ENCODE measurements around the gene CERS1. TPM values are rescaled to one million over a fixed set of nuclear protein-coding genes. Genes with fewer than 3 reads are reported as not detected.

CERS1 gene
- total RNA-seq, 1 donor from 2014 or later, result not detected

DNA sequence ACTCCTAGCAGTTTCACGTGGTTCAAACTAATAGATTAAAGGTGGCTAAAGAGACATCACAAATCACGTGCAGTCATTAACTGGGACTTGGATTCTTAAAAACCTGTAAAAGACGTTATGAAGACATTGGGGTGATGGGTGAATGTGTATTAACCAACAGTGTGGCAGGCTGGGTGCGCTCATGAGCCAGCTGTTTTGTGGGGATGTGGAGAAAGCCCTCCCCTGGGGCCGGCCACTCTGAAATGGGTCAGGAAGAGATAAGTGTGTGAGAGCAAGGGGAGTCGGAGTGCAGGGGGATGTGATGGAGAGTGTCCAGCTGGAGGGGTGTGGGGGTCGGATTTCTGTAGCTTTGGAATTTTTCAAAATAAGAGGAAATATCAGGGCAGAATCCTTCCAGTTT lies 53.8 kb downstream of the CERS1 start:
- intact Hi-C loops (cut with micrococcal nuclease), result no loop called here

GRCh38 chr19:18841400-18841799 lies 54.6 kb downstream of the CERS1 start:
- intact Hi-C loops (cut with micrococcal nuclease), result no loop called here

DNA sequence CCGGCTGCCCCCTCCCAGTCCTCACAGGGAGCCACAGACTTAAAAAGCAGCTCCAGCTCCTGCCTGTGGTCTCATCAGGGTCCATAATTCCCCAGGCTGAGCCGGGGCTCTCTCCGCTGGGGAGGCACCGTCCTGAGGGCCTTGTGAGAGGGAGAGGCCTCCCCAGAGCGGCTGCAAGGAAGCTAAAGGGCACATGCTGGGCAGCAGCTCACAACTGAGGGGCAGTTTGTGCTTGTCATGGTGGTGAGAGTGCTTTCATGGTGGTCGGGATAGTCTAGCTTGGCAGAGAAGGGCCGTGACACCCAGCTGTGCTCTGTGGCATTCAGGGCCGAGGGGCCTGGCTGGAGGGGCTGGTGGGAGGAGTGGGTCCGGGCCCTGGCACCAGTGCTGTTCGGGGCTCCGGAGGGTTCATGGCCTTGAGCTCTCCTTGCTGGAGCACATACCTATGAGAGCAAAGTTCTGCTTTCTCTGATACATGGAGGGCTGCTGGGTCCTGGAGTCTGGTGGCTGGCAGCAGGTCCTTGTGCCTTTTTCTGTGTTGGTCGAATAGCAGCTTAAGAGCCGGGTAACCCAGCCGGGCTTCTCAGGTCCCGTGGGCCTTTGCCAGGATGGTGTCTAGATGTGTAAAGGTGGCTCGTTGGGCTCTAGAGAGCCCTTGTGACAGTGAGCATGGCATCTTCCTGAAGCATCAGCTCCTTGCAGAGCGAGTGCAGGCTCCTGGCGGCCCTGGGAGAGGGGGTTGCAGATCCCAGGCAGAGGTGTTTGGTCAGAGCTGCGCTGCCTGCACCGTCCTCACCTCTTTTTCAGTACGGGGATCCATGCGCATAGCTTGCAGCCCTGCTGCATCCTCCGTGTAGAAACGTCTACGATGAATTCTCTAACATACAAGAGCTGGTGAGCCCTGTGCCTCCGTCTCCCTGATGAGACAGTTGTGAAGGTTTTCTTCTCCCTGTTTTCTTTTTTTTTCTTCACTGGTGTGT lies 55.4 kb downstream of the CERS1 start:
- intact Hi-C loops (cut with micrococcal nuclease), result no loop called here

DNA sequence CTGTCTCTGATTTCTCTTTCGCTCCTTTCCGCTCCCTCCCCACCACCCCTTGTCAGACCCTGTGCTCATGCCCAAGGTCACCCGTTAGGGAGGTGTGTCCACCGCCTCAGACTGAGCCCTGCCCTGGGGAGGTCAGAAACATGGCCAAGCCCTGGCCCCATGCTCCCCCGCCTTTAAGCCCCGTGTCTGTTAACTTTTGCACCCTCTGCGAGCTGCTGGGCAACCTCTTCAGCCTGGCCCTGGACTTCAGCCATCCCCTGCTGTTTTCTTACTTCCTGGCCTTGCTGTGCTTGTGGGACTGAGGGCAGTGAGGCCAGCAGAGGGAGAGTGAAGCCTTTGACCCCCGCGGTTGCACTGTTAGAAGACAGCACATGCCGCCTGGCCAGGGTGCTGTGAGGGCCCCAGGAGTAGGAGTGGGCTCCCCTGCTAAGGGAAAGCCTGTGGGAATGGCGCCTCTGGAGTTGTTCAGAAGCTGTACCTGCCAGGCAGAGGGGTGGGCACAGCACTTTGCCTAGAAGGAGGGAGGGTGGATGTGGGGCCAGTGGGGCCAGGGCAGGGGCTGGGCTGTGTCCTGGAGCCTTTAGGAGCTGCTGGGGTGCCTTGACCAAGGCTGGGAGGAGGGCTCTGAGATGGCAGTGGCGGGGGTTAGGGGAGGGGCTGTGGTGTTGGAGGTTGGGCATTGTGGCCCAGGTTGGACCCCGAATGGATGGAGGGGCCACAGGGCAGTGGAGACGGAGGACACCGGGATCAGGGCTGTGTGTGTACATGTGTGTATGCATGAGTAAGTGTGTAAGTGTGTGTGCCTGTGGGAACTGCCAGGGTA lies 56.3 kb downstream of the CERS1 start:
- intact Hi-C loops (cut with micrococcal nuclease), result no loop called here

- intact Hi-C loops (cut with micrococcal nuclease), result loop anchor here (5.0 kb wide), 3 partner anchors 47 to 417 kb away; partner anchors contain the start of genes REX1BD and SSBP4
These were observed 61.3 kb downstream of the CERS1 start for GRCh38 chr19:18834644-18834984.

DNA sequence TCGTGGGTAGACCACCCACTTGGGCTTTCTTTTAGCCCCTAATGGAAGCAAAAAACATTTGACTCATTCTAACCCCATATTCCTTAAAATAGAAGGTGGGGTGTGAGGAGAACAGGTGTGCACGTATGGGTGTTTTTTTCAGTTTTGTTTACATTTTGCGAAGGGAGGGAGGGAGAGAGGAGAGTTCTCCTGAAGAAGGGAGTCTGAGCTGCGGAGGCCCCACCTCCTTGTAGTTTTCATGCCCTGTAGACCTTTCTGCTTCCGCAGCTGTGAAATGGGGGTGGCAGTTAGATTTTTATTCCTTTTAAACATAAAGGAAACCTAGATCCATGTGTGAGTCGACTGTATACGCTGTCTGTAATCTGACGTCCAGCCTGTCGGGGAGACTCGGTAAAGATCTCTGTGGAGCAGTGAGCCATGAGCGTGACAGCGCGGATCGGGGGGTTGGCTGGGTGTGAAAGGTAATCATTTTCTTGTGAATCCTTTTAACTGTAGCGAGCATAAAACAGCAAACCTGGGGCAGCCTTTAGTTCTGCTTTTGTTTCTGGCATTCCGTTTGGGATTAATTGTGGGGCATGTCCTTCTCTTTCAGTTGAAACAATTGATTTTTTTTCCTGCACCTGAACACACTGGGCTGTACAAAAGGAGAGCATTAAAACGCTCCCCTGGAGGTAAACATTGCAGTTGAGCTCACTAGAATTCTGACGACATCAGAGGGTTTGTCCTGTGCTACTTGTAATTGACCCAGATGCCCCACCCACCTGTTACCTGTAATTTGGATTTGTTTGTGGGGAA lies 61.9 kb downstream of the CERS1 start:
- intact Hi-C loops (cut with micrococcal nuclease), result loop anchor here (5.0 kb wide), 3 partner anchors 47 to 417 kb away; partner anchors contain the start of genes REX1BD and SSBP4

DNA sequence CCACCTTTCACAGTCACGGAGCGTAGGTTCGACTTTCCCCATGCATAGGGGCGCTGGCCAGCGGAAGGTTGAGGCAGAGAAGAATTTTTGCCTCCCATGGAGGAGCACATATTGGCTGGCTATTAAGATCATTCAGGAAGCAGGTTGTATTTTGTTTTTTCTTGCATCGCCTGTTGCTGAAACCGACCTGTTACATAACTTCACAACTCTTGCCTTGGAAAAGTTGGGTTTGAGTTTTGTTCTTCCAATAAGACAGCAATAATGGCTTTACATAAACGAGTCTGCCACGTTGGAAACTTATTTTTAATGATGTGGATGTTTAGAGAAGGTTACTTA lies 62.8 kb downstream of the CERS1 start:
- intact Hi-C loops (cut with micrococcal nuclease), result loop anchor here (5.0 kb wide), 3 partner anchors 46 to 416 kb away; partner anchors contain the start of genes REX1BD and SSBP4

- intact Hi-C loops (cut with micrococcal nuclease), result loop anchor here (5.0 kb wide), 3 partner anchors 45 to 415 kb away; partner anchors contain the start of genes REX1BD and SSBP4
These were observed 63.4 kb downstream of the CERS1 start for GRCh38 chr19:18832306-18833140.

DNA sequence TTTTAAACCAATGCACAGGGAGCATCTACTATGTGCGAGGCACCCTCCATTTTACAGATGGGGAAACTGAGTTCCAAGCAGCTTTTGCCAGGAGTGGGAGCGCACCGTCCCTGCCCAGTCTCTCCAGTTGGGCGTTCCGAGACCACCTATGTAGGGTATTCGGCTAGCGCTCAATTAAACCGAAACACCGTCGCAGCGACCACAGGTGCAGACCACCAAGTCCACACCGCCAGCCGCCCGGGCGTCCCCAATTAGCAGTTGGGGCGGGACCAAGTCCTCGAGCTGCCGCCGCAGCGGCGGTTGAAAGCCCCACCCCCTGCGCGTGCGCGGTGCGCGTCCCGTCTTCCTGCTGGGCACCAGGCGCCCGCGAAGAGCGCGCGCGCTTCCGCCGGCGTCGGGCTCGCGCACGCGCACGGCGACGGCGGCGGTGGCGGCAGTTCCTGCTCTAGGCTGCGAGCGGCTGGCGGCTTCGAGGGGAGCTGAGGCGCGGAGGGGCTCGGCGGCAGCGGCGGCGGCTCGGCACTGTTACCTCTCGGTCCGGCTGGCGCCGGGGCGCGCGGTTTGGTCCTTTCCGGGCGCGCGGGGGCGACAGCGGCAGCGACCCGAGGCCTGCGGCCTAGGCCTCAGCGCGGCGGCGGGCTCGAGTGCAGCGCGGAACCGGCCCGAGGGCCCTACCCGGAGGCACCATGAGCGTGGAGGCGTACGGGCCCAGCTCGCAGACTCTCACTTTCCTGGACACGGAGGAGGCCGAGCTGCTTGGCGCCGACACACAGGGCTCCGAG lies 64.2 kb downstream of the CERS1 start, which contains the start of gene UPF1:
Gene UPF1, plus strand, starts transcription at position 436 of the 782 bp plus-strand sequence. Its CDS starts 251 bp downstream, at position 687.
- intact Hi-C loops (cut with micrococcal nuclease), result loop anchor here (1.0 to 5.0 kb wide), 10 partner anchors 12 to 414 kb away; partner anchors contain the start of genes ARMC6, COPE, CRTC1 and DDX49

DNA sequence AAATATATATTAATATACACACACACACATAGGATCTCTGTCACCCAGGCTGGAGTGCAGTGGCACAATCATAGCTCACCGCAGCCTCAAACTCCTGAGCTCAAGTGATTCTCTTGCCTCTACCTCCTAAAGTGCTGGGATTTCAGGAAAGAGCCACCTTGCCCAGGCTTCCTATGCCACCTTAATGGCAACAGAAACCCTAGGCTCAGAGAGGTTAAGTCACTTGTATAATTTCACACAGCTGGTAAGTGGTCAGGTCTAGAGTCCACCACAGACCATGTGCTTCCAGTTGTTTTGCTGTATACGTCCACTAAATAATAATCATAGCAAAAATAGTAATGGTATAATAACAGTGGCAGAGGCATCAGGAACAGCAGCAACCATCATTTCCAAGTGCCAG lies 65.5 kb downstream of the CERS1 start:
- intact Hi-C loops (cut with micrococcal nuclease), result loop anchor here (2.0 to 5.0 kb wide), 4 partner anchors 43 to 413 kb away; partner anchors contain the start of genes ARMC6, REX1BD, SSBP4 and SUGP2

GRCh38 chr19:18828786-18829185 lies 67.2 kb downstream of the CERS1 start:
- intact Hi-C loops (cut with micrococcal nuclease), result no loop called here

Other genes with a start within 250 kb of the CERS1 start
- 8.9 and 9.2 TPM in 2 replicates for gene CRTC1, start 212.5 kb downstream of the CERS1 start, total RNA-seq
- not detected in 2 replicates for gene COMP, start 104.9 kb downstream of the CERS1 start, total RNA-seq
- 96.6 and 96.7 TPM in 2 replicates for gene UPF1, start 64.2 kb downstream of the CERS1 start, total RNA-seq
- 287 and 295 TPM in 2 replicates for gene COPE, start 23.2 kb upstream of the CERS1 start, total RNA-seq
- 64.3 and 66.5 TPM in 2 replicates for gene DDX49, start 23.6 kb upstream of the CERS1 start, total RNA-seq
- 0.12 TPM in 2 replicates for gene HOMER3, start 45.1 kb upstream of the CERS1 start, total RNA-seq
- gene SUGP2, start 137.4 kb upstream of the CERS1 start, total RNA-seq, result 117 and 121 TPM in 2 replicates
- 30.7 and 32.8 TPM in 2 replicates for gene ARMC6, start 137.4 kb upstream of the CERS1 start, total RNA-seq
- gene SLC25A42, start 167.8 kb upstream of the CERS1 start, total RNA-seq, result 13.6 and 16.1 TPM in 2 replicates
- gene TMEM161A, start 242.3 kb upstream of the CERS1 start, total RNA-seq, result 26.9 and 30.1 TPM in 2 replicates